HG03066 (cell line): ENCODE measurements around the gene FAM43A.

Experiments used
- ATAC-seq: cut with Tn5 transposase; IDR thresholded peaks from one replicate; pipeline ENCODE4 v1.9.1; 2021; ENCODE audit warnings: low read depth; ENCODE audit not compliant: unreplicated experiment

FAM43A gene, protein sequence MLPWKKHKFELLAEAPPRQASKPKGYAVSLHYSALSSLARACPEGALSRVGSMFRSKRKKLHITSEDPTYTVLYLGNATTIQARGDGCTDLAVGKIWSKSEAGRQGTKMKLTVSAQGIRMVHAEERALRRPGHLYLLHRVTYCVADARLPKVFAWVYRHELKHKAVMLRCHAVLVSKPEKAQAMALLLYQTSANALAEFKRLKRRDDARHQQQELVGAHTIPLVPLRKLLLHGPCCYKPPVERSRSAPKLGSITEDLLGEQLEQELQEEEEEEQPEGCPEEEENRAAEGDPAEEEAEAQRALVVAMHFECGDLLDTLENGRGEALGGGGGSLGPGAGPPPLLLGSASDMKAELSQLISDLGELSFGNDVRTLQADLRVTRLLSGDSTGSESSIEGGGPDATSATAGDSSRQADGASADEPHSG

DNA sequence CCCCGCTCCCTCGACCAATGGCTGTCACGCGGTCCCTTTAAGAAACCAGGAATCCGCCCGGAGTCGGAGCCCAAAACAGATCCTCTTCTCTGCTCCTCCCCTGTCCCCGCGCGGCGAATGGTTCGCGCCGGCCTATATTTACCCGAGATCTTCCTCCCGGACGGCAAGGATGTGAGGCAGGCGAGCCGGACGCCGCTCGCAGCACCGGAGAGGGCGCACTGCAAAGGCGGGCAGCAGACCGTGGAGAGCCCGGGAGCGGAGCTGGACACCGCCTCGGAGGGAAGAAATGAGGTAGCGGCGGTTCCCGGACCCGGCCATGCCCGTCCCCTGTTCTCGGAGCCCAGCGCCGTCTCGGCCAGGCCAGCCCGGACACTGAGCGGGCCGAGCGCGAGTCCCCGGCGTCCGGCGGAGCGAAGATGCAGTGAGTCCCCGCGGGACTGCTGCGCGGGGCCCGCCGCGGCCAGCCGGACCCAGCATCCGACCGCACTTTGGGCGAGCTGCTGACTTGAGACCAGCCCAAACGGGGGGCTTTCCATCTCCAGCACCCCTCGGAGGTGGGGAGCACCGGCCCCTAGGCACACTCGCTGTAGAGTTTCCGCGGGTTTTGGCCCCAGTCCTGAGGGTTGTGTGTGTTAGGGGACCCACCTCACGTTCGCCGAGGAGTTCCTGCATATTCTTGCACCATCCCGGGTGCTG is at the start of gene FAM43A:
Gene FAM43A, plus strand, starts transcription at position 166 of the 696 bp plus-strand sequence. CDS start 944 bp downstream, outside the sequence.
- peak; percentile 31 for ATAC-seq

- no peak for ATAC-seq
Observed at GRCh38 chr3:194637066-194637465, 48.6 kb upstream of the FAM43A start.

DNA sequence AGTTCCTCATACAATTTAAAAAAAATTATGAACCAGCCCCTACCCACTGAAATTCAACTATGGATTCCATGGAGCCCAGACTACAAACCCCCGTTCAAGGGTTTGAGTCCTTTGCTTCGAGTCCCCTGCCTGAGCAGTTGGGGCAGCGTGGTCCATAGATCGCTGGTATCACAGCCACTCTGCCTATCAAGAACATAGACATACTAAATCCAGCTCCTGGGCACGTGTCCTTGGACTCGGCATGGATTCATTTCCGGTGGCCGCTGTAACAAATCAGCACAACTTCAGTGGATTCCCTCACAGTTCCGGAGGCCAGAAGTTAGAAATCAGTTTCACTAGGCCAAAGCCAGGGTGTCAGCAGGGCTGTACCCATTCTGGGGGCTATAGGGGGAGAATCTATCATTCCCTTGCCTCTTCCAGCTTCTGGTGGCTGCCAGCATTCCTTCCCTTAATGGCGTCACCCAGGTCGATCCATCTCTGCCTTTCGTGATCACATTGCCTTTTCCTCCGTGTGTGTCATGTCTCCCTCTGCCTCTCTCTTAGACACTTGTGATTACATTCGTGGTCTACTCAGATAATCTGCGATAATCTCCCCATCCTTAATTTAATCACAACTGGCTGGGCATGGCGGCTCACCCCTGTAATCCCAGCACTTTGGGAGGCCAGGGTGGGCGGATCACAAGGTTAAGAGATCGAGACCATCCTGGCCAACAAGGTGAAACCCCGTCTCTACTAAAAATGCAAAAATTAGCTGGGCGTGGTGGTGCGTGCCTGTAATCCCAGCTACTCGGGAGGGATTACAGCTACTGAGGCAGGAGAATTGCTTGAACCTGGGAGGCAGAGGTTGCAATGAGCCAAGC is 47.9 kb upstream of the FAM43A start:
- ATAC-seq, result no peak

DNA sequence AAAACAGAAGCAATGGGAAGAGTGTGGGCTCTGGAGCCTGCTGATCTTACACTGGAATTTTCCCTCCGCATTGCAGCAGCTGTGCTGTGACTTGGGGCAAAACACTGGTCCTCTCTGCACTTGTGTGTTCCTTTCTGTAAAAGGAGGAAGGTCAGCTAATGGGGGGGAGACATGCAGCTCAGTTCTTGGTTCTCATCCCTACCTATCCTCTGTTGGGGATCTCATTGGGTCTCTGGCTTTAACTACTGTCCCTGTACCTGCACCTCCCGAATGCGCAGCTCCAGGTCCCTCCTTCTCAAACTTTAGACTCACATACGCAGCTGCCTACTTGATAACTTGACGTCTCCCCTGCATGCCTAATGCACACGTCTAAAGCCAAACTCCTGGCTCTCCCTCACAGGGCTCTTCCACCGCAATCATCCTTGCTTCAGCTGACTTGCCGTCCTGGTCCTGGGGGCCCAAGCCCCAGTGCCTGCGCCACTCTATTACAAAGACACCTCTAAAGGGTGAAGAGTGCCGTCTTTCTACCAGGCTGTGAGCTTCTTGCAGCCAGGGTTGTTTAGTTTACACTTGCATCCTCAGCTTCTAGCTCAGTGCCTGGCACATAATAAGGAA is 46.6 kb upstream of the FAM43A start:
- no peak for ATAC-seq

DNA sequence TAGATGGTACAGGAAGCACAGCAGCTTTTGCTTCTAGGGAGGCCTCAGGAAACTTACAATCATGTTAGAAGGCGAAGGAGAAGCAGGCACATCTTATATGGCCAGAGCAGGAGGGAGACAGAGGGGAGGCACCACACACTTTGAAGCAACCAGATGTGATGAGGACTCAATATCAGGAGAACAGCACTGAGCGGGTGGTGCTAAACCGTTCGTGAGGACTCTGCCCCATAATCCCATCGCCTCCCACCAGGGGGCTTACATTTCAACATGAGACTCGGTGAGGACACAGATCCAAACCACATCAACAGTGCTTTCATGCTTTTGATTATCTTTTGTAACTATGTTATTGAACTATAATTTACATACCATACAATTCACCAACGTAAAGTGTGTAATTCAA is 44.9 kb upstream of the FAM43A start:
- ATAC-seq, result no peak

DNA sequence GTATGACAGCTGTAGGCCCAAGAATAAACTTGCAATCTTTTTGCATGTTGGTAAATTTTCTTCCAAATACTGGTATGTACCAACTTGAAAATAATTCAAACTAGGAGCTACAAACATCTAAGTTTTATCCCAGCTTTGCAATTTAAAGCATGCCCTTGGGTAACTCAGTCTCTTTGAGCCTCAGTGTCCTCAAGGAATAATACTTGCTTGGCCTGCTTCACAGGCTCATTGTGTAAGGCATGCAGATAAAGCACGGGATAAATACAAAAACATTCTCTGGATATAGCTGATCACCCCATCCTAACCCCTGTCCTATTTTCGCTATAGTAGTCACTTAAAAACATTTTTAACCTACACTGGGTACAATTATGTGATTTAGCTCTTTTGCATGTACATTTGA is 42.9 kb upstream of the FAM43A start:
- no peak for ATAC-seq

DNA sequence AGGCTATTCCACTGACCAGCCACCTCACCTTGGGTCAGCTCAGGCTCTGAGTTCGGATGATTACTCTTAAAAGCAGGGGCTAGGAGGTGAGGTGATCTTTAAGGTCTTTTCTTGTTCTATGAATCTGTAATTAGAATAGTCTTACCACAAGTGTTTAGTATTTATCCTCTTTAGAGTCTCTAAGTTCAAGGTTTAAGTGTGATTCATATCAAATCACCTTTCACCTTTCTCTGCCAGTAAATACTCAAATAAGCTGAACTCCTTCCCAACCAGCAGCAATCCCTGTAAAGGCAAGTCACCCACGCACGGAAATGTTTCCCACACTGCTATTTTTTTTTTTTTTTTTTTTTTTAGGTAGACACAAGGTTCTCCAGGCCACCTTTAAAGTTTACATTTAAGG is 37.9 kb upstream of the FAM43A start:
- no peak for ATAC-seq

DNA sequence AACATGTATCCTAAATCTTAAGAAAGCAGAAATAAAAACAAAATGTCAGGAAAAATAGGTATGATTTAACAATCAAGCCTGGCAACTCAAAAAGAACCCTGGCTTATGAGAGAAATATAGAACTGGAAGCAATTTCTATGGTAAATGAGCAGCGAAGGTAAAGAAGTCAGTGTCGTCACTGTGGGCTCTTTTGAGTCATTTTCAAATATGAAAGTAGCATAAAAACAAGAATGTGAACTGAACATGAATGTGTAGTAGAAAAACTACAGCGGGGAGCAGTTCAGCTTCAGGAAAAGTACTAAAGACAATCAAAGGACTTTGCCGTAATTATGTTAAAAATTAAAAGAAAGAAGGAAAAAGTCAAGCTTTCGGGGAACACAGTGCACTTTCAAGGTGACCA is 31.2 kb upstream of the FAM43A start:
- peak; percentile 87 for ATAC-seq

- no peak for ATAC-seq
Observed at GRCh38 chr3:194657439-194657838, 28.2 kb upstream of the FAM43A start.

DNA sequence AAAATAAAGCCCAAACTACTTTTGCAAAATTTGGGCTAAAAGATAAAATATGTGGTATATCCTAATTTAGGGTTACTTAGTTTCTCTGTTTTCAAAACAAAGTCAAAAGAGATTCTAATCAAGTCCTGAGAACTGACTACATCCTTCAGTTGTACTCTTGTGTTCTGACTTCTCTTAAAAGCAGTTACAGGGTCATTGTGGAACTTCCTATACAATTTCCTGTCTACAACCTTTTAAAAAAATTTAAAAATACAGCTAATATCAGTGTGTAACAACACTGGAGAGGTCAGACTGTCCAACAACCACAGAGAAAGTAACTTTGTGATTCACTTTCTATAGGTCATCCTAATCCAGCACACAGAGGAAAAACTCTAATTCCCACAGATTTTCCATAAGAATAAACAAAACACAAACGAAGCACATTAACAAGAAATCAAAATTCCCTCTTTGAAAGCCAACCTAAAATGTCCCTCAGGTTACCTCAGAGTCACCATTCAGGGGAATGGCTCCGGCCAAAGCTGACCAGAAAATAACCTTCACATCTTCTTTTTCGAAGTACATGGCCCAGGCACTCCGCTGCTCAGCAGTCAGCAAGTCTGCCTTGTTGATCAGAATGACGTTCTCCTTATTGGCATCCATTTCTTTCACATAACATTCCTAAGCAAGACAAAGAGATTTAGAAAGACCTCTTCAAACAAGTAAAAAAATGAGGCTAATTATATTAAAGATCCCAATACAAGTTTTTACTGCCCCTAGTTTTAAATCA is 27.0 kb upstream of the FAM43A start:
- ATAC-seq, result no peak

GRCh38 chr3:194659778-194660177 is 25.9 kb upstream of the FAM43A start:
- no peak for ATAC-seq

DNA sequence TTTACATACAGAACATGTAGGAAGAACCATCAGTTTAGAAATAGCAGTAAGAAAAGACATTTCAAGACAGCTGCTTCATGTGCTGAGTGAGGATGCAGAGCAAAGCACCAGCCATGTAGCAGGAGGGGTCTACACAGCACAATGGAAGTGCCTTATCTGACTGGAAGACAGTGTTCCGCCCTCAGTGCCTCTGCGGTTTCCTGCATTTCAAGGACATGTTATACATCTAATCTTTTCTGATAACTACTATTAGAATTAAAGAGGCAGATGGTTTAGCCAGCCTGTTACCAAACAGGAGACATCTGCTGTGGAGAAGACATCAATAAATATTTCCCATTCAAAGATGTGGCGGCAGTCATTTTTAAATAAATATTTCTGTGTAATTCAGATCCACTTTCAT is 24.3 kb upstream of the FAM43A start:
- no peak for ATAC-seq

- no peak for ATAC-seq
Observed at GRCh38 chr3:194661946-194662345, 23.7 kb upstream of the FAM43A start.

DNA sequence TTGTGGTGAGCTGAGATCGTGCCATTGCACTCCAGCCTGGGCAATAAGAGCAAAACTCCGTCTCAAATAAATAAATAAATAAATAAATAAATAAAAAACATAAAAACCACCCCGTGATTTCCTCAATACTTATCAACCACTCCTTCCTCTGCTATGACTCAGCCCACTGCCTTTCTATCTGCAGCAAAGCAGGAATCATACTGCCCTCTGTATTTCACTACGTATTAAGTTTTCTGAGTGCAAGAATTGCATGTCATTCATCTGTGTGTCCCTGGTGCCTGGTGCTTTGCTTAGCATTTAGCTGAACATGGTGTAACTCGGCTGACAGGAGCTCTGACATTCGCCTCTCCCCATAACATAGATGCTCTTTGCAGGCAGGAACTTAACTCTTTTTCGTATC is 20.8 kb upstream of the FAM43A start:
- no peak for ATAC-seq

GRCh38 chr3:194667363-194667762 is 18.3 kb upstream of the FAM43A start:
- no peak for ATAC-seq

- ATAC-seq, result no peak
Observed at GRCh38 chr3:194671511-194671899, 14.2 kb upstream of the FAM43A start.

DNA sequence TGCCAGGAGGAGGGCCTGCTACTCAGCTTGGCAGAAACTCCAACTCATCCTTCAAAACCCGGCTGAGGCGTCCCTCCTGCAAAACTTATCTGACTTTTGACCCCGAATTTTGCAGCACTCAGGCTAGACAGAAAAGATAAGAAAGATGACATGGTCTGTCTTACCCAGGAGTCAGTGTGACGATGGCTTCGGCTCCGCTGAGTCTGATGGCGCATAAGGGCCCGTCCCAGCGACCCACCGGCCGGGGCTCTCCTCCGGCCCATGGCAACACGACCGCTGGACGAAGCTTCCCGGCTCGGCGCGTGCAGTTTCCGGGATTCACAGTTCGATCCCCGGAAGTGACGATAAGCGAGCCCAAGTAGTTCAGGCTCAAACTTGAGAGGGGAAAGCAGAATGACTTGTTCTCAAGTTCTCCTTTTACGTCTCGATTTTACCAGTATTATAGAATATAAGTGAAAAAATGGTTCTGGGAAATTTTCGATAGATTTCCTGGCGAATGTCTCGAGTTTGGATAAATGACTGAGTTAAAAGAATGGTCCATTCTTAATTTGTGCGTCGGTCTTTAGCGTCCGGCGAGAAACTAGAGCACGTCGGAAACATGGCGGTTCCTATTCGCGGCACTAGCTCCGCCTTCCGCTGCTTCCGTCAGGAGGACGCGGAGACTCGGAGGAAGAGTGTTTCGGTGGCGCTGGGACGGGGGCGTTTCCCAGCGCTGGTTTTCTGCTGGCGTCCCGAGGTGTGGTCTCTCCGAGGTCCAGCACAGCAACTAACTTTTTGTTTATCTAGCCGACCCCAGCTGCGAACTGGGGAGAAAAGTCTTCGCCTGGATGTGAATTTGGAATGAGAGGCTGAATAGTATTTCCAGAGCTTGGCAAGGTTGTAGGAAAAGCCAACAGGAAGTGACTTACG is 13.5 kb upstream of the FAM43A start, which contains the start of gene LSG1:
Gene LSG1, minus strand, starts transcription at position 292 of the 909 bp plus-strand sequence. Its CDS starts 29 bp downstream, at position 263.
- ATAC-seq, result peak; percentile 85

DNA sequence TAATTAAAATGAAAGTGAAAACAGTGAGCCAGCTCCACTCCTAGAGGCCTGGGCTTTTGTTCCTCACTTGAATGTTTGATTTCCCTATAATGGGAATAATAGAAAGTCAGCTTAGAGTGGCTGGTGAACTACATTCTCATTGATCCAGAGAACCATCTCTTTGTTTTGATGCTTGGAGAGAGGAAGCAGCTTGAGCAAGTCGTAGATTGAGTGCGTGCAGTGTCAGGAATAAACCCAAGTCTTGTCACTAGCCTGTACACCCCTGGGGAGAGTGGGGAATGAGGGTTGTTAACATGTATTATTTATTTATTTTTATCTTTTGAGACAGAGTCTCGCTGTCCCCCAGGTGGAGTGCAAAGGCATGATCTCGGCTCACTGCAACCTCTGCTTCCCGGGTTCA is 12.8 kb upstream of the FAM43A start:
- no peak for ATAC-seq

DNA sequence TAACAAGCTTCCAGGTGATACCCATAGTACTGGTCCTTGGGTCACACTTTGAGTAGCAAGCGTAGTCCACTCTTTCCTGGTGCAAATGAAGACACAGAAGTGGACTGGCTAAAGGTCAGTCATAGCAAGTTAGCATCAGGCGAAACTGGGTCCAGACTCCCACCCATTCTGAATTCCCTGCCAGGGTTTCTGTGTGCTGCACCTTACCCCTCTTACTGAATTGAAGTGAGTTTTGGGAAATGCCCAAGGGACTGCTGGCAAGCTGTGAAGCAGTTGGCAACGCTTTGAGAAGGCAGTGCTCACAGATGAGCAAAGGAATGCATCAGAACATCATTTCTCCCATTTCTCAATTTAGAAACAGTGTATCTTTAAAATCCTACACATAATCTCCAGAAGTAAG is 11.9 kb upstream of the FAM43A start:
- no peak for ATAC-seq
